Measurements from ENCODE around the gene CLDN5. TPM values are rescaled to one million over a fixed set of nuclear protein-coding genes. Genes with fewer than 3 reads are reported as not detected.
A peak's percentile ranks its signal among the peaks of the same experiment; 100 is the strongest.

Gene CLDN5
- total RNA-seq, 1 donor from 2014 or later = 228 TPM

DNA sequence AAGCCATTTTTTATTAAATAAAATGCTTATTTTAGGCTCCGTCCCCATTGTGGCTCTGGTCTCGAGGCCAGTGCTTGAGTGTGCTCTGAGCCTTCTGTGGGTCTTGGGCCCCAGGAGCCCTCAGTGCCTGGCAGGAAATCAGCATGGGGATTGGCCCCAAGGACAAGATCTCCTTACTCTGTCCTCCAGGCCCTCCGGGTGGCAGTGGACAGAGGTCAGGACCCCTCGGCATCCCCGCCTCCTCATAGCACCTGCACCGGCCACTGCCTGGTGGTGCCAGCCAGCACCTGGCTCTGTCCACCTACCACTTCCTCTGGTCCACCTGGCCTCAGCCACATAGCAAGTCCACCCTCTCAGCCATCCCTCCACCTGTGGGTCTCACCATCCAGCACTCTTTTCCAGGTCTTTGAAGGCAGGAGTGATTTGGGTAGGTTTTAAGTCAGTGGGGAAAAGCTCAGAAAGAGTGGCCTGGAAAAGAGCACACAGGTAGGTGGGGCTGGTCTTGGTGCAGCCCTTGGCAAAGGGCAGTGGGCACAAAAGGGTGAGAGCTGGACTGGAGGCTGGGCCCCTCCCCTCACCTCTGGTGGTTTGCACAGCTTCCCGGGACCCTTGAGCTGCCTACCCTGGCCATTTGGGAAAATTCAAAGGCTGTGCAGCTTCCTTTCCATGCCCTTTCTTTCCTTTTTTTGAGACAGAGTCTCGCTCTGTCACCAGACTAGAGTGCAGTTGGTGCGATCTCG lies 3.5 kb downstream of the CLDN5 start:
- Histone ChIP-seq H3K27ac (no peak overlapping the region), H3K4me3 (peak overlapping the region; percentile 10 to 38), H3K27me3 (no peaks in the 10 kb centered on the region), H3K36me3 (no peaks in the 10 kb centered on the region), H3K4me1 (peaks cover 20% of the 10 kb centered on the region), H3K9me3 (no peaks in the 10 kb centered on the region)
- intact Hi-C loops (cut with DNase I) = no loop called here
- peak in 1 of 2 donors; percentile 81 for DNase-seq (ENCODE audit: extremely low spot score in 2 of 2)
- TF ChIP-seq POLR2AphosphoS5 (IDR thresholded peaks at IDR 0.05; ENCODE audit: insufficient read depth in 1 of 2, low read depth in 1 of 2) (peak in 1 of 2 donors; percentile 1), POLR2A (IDR thresholded peaks at IDR 0.05) (no peak)

DNA sequence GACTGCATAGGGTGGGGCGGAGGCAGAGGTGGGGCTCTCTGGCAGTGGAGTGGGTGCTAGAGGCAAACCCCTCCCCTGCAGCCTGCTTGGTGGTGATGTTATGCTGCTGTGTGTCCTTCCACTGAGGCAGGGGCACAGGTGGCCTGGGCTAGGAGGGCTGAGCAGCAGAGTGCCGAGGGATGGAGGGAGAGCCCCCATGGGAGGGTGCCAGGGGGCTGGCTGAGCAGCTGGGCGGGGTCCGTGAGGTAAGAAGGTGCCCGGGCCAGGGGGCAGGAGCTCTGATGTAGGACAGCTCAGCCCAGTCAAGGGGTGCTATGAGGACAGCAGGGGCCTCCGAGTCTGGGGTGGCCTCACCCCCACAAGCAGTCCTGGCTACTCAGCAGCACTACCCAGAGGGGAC lies 4.2 kb downstream of the CLDN5 start:
- Histone ChIP-seq H3K4me3 (no peak overlapping the region), H3K4me1 (peaks cover 20% of the 10 kb centered on the region), H3K27me3 (no peaks in the 10 kb centered on the region), H3K27ac (no peak overlapping the region), H3K9me3 (no peaks in the 10 kb centered on the region), H3K36me3 (no peaks in the 10 kb centered on the region)
- intact Hi-C loops (cut with DNase I) = no loop called here
- no peak for DNase-seq (ENCODE audit: extremely low spot score in 2 of 2)
- TF ChIP-seq POLR2A (IDR thresholded peaks at IDR 0.05) = no peak
- no peak for TF ChIP-seq POLR2AphosphoS5 (IDR thresholded peaks at IDR 0.05; ENCODE audit: insufficient read depth in 1 of 2, low read depth in 1 of 2)
- TF ChIP-seq, protein P1, sequence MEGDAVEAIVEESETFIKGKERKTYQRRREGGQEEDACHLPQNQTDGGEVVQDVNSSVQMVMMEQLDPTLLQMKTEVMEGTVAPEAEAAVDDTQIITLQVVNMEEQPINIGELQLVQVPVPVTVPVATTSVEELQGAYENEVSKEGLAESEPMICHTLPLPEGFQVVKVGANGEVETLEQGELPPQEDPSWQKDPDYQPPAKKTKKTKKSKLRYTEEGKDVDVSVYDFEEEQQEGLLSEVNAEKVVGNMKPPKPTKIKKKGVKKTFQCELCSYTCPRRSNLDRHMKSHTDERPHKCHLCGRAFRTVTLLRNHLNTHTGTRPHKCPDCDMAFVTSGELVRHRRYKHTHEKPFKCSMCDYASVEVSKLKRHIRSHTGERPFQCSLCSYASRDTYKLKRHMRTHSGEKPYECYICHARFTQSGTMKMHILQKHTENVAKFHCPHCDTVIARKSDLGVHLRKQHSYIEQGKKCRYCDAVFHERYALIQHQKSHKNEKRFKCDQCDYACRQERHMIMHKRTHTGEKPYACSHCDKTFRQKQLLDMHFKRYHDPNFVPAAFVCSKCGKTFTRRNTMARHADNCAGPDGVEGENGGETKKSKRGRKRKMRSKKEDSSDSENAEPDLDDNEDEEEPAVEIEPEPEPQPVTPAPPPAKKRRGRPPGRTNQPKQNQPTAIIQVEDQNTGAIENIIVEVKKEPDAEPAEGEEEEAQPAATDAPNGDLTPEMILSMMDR (IDR thresholded peaks at IDR 0.05) = no peak

DNA sequence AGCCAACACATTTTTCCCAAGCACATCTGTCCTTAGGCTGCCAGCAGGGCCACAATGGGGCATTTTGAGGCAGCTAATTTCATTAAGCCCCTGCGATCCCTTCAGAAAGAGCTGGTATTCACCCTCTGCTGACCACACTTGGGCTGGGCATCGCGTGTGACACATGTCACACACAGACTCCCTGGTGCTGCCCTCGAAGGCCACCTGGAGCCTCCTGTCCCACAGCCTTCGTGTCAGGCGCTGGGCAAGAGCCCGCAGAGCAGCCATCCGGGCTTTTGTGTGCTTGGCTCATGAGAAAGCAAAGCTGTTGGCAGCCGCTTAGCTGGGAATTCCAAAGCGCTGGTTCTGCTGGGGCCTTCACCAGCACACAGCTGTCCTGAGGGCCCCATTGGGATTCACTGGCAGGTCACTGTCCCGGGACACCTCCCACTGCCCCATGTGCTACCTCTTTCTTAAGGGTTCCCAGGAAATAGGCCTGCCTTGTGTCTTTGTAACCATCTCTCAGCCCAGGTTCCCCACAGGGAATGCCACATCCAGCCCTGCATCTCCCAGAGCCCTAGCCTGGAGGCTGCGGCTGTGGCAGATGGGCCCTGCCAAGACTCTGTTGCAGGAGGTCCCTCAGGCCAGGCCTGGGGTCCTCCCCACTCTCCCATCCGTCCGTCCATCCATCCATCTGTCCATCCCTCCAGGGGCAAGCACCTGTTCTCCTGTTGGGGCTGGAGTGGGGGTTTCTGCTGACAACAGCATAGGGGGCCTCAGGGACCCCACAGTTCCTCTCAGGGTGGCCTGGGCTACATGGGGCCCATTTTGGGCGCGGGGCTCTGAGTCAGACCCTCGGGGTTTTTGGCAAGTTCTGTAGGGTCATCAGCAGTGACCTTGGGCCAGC lies 4.9 kb downstream of the CLDN5 start:
- Histone ChIP-seq H3K9me3 (no peaks in the 10 kb centered on the region), H3K27ac (no peak overlapping the region), H3K4me1 (peaks cover 13% of the 10 kb centered on the region), H3K27me3 (no peaks in the 10 kb centered on the region), H3K36me3 (no peaks in the 10 kb centered on the region), H3K4me3 (no peak overlapping the region)
- no peak for DNase-seq (ENCODE audit: extremely low spot score in 2 of 2)
- TF ChIP-seq POLR2A (IDR thresholded peaks at IDR 0.05) (no peak), POLR2AphosphoS5 (IDR thresholded peaks at IDR 0.05; ENCODE audit: insufficient read depth in 1 of 2, low read depth in 1 of 2) (no peak)
- TF ChIP-seq, protein P1 (IDR thresholded peaks at IDR 0.05) = no peak
- intact Hi-C loops (cut with DNase I) = no loop called here

DNA sequence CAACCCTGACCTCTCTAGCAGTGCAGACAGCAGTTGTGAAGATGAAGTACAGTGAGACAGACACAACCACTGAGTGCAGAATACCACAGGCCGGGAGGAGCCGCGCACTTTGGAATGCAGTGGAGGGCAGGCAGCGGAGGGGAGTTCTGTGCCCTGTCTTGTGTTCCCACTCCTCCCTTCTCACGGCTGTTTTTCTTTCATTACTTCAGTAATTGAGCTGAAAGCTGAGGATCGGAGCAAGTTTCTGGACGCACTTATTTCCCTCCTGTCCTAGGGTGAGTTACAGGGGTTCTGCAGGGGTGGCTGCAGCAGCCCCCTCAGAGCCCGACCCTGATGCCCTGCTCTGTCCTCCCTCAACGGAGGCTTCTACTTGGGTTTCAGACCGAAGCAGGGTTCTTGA lies 5.6 kb downstream of the CLDN5 start:
- no peak overlapping the region for H3K27ac ChIP-seq
- no peak overlapping the region for H3K4me3 ChIP-seq
- H3K36me3 ChIP-seq = no peaks in the 10 kb centered on the region
- peaks cover 6% of the 10 kb centered on the region for H3K4me1 ChIP-seq
- TF ChIP-seq POLR2A (IDR thresholded peaks at IDR 0.05) (no peak), POLR2AphosphoS5 (IDR thresholded peaks at IDR 0.05; ENCODE audit: insufficient read depth in 1 of 2, low read depth in 1 of 2) (no peak)
- TF ChIP-seq, protein P1 (IDR thresholded peaks at IDR 0.05) = no peak
- H3K9me3 ChIP-seq = no peaks in the 10 kb centered on the region
- no peaks in the 10 kb centered on the region for H3K27me3 ChIP-seq
- intact Hi-C loops (cut with DNase I) = no loop called here
- DNase-seq (ENCODE audit: extremely low spot score in 2 of 2) = no peak

- Histone ChIP-seq H3K27me3 (no peaks in the 10 kb centered on the region), H3K4me3 (no peak overlapping the region), H3K27ac (no peak overlapping the region), H3K4me1 (peaks cover under 1% of the 10 kb centered on the region), H3K36me3 (no peaks in the 10 kb centered on the region), H3K9me3 (no peaks in the 10 kb centered on the region)
- DNase-seq (ENCODE audit: extremely low spot score in 2 of 2) = no peak
- TF ChIP-seq POLR2AphosphoS5 (IDR thresholded peaks at IDR 0.05; ENCODE audit: insufficient read depth in 1 of 2, low read depth in 1 of 2) = no peak
- TF ChIP-seq, protein P1 (IDR thresholded peaks at IDR 0.05) = no peak
- no peak for TF ChIP-seq POLR2A (IDR thresholded peaks at IDR 0.05)
- intact Hi-C loops (cut with DNase I) = no loop called here
Measured at GRCh38 chr22:19517919-19518611, 6.1 kb downstream of the CLDN5 start.
